Measurements from ENCODE around the gene ZNF621.
"Not testable (repeated sequence)": the region's sequence is repeated elsewhere in the genome, so short reads cannot be mapped to it uniquely, and the experiment has no call there.

ZNF621 gene

DNA sequence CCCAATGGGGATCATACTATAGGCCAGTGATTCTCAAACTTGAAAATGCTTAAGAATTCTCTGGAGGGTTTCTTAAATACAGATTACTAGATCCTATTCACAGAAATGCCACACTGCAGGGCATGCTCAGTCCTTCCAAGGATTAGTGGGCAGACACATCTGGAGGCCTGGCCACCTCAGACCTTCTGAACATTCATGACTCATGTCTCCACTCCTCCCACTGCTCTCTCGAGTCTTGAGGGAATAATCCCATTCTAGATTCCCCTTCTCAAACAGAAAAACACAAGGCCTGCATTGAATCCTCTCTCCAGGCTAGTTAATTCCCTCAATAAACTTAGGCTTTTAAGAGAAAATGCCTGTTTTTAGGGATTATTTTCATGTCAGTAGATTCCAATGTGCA is 22.1 kb downstream of the ZNF621 start:
- no peak for DNase-seq

DNA sequence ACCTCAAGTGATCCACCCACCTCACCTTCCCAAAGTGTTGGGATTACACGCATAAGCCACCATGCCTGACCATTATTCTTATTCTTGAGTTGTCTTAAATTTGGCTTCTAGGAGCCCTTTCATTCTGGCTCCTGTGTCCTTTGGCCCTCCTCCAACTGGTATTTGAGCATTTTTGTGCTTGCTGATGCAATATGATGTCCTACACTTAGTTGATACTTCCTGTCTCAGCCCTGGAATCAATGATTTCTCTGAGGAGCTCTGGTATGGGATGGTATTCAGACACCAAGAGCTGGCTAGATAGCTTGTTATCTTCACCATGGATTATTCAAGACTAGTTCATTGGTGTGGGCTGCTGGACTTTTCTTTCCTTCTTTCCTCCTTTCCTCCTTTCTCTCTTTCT is 25.4 kb downstream of the ZNF621 start:
- DNase-seq, result no peak

DNA sequence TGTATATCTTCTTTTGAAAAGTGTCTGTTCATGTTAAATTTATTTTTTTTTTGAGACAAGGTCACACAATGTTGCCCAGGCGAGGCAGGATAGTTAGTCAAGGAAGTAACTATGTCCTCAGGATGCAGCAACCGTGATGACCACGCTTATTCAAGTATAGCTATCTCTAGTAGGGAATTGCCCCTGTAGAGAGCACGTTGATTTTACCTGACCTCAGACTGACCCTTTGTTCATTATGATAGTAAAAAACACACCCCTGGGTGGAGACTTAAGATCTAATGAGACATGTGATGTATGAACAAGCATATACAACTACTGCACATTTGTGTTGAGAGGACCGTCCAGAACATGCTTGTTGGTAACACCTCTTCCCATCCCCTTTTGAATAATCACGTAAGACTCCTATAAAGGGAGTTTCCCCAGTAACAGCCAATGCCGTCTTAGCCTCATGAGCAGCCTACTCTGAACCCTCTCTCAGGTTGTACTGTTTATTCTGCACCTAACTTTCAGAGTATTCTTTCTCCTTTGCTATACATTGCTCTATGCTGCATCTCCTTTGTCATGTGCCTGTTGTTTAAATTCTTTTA is 32.9 kb downstream of the ZNF621 start:
- no peak for DNase-seq

DNA sequence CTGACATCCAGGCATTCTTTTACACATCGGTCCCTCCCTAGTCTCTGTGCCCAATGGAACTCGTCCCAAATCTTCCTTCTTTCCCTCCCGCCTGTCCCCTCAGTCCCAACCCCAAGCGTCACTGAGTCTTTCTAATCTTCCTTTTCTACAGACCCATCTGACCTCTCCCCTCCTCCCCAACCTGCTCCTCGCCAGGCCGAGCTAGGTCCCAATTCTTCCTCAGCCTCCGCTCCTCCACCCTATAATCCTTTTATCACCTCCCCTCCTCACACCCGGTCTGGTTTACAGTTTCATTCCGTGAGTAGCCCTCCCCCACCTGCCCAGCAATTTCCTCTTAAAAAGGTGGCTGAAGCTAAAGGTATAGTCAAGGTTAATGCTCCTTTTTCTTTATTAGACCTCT is 37.7 kb downstream of the ZNF621 start:
- DNase-seq, result not testable (repeated sequence)

DNA sequence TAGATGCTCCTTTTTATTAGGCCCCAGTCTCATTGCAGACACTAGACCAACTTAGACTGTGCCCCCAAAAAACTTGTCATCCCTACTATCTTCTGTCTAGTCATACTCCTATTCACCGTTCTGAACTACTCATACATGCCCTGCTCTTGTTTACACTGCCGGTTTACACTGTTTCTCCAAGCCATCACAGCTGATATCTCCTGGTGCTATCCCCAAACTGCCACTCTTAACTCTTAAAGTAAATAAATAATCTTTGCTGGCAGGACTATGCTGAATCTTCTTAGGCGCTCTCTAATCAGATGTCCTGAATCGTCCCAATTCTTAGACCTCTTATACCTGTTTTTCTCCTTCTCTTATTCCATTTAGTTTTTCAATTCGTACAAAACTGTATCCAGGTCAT is 40.9 kb downstream of the ZNF621 start:
- not testable (repeated sequence) for DNase-seq

DNA sequence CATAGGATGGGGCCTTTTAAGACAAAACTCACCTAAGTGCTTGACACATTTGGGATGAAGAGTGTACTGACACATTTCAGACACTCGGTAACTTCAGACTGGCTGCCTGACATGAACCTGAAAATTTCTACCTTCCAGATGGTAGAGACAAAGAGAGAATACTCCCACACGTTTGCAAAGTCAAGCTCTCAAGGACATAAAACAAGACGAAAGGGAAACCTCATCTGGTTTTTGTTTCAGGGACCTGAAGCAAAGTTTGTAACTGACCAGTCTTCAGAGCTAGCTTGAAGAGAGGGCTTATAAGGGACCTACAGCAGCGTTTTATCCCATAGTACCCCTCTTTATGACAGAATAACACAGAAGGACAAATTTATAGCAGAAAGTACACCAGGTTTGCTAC is 41.9 kb downstream of the ZNF621 start:
- no peak for DNase-seq

DNA sequence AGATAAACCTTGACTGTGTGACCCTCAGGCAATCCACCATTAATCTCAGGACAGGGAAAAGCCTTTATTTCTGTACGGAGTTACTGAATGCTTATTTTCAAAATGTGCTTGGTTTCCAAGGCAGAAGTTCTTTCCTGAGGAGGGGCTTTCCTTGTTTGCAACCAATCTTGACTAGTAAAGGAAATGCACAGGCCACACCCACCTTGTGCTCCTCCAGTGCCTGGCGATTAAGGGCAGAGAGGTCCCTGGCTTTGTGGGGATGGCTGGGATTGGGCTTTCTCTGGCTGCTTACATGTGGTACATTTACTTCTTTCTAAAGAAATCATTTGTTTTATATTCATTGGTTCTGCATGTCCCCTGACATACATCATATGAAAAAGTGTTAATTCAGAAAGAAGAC is 47.8 kb downstream of the ZNF621 start:
- DNase-seq, result no peak

DNA sequence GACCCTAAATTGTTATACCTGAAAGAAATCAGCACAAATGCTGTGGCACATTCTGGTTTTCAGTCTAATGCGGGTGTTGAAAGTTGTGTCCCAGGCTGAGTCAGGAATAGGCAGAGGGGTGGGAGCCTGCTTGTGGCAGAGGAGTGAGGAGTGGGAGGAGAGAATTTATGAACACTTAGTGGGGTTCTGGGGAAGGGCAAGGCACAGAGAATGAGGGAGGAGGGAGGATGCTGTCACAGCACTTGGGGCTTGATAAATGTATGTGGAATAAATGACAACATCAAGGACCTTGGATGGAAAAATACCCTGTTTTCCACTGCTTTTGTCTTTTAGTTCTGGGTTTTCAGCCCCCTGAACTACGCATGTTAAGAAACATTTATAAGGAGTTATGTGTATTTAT is 49.3 kb downstream of the ZNF621 start:
- no peak for DNase-seq

DNA sequence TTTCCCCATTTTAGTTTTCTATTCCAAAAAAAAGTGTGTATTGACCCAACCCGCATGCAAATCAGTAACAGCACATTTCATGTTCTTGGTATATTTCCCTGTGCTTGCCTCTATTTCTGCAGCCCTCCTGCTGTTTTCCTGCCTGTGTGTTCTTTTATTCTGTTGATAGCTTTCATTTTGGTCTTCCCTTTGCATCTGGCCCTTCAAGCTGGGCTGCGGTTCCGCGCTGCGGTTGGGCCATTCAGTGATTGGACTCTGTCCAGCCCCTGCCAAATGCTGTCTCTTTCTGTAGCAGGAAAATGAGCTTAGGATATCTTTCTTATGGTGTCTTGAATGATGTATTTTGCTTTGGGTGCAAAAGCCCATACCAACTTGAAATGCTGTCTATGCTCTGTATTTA is 49.9 kb downstream of the ZNF621 start:
- no peak for DNase-seq

DNA sequence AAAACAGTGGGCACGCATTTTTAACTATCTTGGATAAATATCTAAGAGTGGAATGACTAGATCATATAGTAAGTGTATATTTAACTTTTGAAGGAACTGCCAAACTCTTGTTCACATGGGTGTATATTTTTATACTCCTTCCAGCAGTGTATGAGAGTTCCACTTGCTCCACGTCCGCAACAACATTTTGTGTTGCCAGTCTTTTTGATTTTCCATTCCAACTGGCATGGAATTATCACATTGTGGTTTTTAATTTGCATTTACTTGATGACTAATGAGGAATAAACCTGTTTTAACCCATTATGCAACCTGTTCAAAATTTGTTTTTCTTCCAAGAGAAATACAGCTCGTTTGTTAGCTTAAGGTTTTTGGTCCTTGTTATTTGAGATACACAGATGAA is 51.6 kb downstream of the ZNF621 start:
- no peak for DNase-seq

DNA sequence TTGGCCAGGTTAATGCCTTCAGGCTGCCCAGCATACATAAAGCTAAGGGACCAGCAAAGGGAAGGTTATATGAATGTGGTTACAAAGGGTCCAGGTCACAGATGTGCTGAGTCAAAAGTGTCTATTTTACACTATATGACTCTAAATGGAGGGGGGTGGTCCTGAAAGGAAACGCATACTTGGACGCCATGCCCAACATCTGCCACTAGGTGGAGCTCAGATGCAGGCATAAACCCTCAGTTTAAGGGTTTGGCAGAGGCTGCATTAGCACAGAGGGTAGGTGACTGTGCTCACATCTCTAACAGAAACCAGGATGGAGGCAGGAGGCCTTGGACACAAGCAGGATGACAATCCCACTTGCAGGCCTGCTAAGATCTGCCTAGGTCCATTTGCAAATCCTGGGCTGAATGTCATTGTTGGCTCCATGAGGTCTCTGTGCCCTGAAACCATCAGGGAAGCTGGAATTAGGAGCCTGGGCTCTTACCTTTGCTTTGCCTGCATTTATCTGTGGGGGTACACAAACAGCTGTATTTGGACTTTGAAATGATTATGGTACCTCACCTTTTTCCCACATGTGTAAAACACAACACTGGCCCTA is 55.8 kb downstream of the ZNF621 start:
- peak; percentile 58 for DNase-seq

DNA sequence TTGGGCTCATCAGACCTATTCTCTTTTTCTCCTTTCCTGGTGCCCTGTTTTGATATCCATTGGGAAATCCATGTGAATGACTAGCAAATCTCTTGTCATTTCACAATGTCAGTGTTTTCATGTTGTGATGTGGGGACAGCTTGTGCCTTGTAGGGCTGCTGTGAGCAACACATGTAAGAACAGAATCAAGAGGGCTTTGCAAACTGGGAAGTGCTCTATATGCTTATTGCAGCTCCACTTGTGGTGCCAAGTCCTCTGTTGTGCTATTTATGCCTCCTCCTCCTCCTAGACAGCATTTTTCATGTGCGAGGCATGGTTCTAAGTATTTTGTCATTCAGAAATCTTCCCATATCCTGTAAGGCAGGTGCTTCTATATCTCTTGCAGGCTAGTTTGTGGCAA is 56.4 kb downstream of the ZNF621 start:
- no peak for DNase-seq

DNA sequence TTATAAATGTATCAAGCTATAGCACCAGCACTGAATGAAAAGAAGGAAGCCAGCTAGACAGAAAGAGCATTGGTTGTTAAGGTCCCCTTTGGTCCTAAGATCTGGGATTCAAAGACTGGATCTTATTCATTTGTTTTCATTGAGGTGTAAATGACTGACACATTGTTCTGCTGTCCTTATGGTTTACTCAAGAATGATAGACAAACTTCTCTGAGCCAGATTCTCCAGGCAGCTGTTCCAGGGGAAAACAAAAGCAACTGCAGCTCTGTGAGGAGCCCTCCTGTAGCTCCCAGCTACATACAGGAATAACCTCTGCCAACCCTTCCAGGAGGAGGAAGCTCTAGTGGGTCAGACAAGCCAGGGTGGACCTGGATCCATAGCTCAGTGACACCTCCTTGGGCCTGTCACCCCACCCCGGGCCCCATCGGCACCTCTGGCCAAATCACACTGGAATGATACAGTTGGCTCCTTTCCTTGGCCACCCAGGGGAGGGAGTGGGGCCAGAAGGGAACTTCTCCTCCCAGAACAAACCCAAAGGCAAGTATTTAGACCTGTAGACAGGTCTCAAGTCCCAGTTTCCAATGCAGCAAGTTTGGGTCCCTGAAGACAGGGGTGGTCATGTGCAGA is 57.8 kb downstream of the ZNF621 start:
- no peak for DNase-seq

DNA sequence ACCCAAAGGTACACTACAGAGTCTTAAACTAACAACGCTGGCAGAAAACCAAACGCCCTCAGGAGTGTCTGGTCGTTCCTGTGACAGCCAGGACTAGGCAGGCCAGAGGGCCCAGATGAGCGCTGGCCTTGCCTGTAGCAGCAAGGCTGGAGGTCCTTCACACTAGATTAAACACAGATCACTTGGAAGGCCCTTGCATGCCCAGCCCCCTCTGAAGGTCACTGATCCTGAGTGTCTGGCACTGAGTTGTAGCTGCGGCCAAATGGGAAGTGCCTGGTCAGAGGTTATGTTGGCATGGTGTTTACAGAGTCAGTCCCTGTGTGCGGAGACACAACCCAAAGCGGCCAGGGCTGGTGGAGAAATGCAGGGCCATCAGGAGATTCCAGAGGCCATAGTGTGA is 58.9 kb downstream of the ZNF621 start:
- DNase-seq, result no peak

DNA sequence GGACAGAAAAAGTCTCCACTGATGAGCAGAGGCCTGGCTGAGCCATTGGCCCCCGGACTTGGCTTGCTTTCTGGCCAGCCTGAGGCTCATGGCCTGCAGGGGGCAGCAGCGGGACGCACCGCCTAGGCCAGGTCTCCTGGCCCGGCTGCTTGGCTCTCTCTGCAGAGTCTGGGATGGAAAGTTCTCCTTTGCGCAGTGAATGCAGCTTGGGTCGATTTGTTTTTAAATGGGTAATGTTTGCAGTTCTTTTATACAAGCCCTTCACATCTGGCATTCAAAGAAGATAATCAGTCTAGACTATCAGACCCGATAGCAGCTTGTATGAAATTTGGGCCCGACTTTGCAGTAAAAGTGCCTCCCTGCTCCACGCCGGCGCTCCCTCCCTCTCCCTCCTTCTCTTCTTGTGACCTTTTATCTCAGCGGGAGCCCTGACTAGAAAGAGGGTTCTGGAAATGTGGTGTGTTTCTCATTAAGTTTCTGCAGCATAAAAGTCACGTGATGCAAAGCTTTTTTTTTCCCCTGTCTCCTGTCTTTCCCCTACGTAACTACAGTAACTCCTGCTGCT is 59.9 kb downstream of the ZNF621 start:
- peak; percentile 73 for DNase-seq

DNA sequence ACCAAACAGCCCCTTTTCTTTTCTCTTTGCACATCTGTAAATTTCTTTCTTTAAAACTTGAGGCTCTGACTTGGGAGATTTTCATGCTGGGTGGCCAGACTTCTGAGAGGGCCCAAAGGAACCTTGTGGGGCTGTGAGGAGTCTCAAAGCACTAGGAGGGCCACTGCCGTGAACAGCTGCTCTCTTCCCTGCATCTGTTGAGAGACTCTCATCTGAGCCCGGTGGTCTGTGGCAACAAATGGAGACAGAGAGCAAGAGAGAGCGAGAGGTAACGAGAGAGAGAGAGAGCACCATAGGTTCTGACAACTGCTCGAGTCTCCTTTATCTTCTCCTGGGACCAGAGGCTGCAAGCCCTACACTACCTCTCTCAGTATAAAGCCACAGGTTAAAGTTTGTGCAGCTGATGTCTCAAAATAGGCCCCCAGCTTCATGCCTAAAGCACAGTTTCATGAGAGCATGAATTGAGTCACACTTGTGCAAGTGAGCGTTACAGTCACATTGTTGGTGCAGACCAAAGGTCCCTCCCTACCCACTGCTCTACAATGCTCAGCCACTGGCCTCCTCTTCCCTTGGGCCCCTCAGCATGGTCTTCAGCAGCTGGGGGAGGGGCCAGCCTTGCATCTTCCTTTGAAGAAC is 60.7 kb downstream of the ZNF621 start:
- no peak for DNase-seq

DNA sequence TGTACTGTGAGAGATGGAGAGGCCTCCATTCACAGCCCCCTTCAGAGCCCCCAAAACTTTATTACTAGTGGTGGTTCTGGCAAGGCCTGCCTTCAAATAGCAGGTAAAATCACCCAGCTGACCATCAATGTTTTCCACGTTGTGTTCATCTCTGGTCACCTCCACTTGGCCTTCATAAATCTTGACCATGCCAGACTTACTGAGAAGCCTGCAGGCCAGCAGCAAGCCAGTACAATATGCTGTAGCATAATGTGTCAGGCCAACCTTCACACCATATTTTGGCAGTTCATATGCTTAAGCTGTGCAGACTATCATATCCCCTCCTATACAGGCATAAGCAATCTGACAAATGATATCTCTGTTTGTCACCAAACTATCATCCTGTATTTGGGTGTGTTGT is 62.1 kb downstream of the ZNF621 start:
- DNase-seq, result no peak

DNA sequence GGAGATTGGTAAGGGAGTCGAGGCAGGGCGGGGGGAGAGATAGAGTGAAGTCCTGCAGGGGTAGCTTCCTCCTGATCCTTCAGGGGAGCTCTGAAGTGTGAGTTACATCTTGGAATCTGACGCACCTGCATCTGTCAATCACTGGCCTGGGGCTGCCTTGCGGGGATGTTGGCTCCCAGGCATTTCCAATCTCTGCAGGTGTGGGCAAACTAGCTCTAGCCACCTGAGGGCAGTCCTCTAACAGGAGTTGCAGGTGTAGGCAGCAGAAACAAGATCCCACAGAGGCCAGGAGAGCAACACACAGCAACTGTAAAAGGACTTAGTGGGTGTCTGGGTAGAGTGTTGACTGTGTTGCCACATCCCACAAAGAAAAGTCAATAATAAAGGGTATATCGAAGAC is 63.6 kb downstream of the ZNF621 start:
- DNase-seq, result no peak
